H1 (cell line): ENCODE data around the gene ITGA8. TPM values are rescaled to one million over a fixed set of nuclear protein-coding genes. Genes with fewer than 3 reads are reported as not detected.

Source experiments
- KDM1A ChIP-seq: fragments of 200-600, 300-600 bp; sonication (generic); IDR thresholded peaks from 2 replicates; pipeline ENCODE4 v1.7.1; 2016; ENCODE audit warnings: mild to moderate bottlenecking, low read length, borderline replicate concordance
- POU5F1 ChIP-seq: IDR thresholded peaks from 2 replicates; pipeline ENCODE4 v1.6.1; 2011; ENCODE audit warnings: low read depth, mild to moderate bottlenecking, low read length, moderate library complexity
- SP1 ChIP-seq: IDR thresholded peaks from 2 replicates; pipeline ENCODE4 v1.6.1; 2011; ENCODE audit warnings: low read depth, low read length
- TCF12 ChIP-seq: IDR thresholded peaks from 2 replicates; pipeline ENCODE4 v1.6.1; 2011; ENCODE audit warnings: low read depth, mild to moderate bottlenecking, low read length
- polyA plus RNA-seq, 7 experiments: library from polyadenylated mRNA; depleted of rRNA in 3 of 7; stranded (reverse) in 5 of 7; unstranded in 2 of 7; fragments of >200 nt in 5 of 7; fragments of 200-250 nt in 2 of 7; gene quantifications; 1 replicate in 5 of 7; 2 replicates in 1 of 7; 4 replicates in 1 of 7; pipeline versions ENCODE4 v1.2.1 to v1.2.3, GENCODE V29; 2011 to 2013; ENCODE audit warnings: missing spikeins in 2 of 7, mixed read lengths in 2 of 7
- total RNA-seq: library from RNA; stranded (reverse); fragmentation: NEBNext Ultra II Directional; extraction: Animal tissue kit (Norgen Biotek cat#: 25700); gene quantifications from 2 replicates; pipeline ENCODE4 v1.2.1, GENCODE V29; 2021

Gene ITGA8
- total and polyA plus RNA-seq, 2 of the 8 experiments (the other 6 are each of a cell fraction or from before 2014, with no cell fraction given): not detected

DNA sequence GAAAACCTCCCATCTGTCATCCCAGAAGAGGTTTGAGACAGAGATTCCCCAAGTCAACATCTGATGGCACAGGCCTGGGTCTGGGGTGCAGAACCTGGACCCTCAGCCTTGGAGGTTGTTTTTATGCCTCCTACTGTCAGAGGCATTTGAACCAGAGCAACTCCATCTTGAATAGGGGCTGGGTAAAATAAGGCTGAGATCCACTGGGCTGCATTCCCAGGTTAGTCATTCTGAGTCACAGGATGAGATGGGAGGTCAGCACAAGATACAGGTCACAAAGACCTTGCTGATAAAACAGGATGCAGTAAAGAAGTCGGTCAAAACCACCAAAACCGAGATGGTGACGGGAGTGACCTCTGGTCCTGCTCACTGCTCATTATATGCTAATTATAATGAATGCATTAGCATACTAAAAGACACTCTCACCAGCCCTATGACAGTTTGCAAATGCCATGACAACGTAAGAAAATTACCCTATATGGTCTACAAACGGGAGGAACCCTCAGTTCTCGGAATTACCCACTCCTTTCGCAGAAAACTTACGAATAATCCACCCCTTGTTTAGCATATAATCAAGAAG is 92.0 kb downstream of the ITGA8 start (continued):
- no peak for TF ChIP-seq SP1
- TF ChIP-seq POU5F1: no peak
- no peak for TF ChIP-seq TCF12
- TF ChIP-seq KDM1A: no peak
